ENCODE data around the gene ERGIC3. TPM values are rescaled to one million over a fixed set of nuclear protein-coding genes. Genes with fewer than 3 reads are reported as not detected.

ERGIC3 gene
- total and polyA plus RNA-seq, 2 of the 13 experiments (the other 11 are each of a cell fraction or from before 2014, with no cell fraction given) = 407 to 670 TPM

GRCh38 chr20:35541783-35542662, at the start of gene ERGIC3 (continued):
- no peak for TF ChIP-seq ZNF597 (CRISPR knock-in tag; IDR thresholded peaks at IDR 0.05)
- no peak for TF ChIP-seq ZNF496 (CRISPR knock-in tag; IDR thresholded peaks at IDR 0.05; ENCODE audit: insufficient replicate concordance)
- TF ChIP-seq ZBTB25 (CRISPR knock-in tag; IDR thresholded peaks at IDR 0.05) = peak; percentile 55; the same call in 1 of the 2 replicates
- 0 out of 2 replicates have a peak, but pooled peaks have one; percentile 75 for TF ChIP-seq ARNTL (CRISPR knock-in tag; IDR thresholded peaks at IDR 0.05)
- 0 out of 2 replicates have a peak, but pooled peaks have one; percentile 44 for TF ChIP-seq CREB3 (CRISPR knock-in tag; IDR thresholded peaks at IDR 0.05)
- no peak for TF ChIP-seq HDAC6 (IDR thresholded peaks at IDR 0.05; ENCODE audit: low read depth, low read length)
- peak; percentile 70; the same call in 1 of the 2 replicates for TF ChIP-seq SNAPC2 (CRISPR knock-in tag; IDR thresholded peaks at IDR 0.05)
- TF ChIP-seq NCOA1 (CRISPR knock-in tag; IDR thresholded peaks at IDR 0.05) = peak; percentile 88; the same call in 1 of the 2 replicates
- TF ChIP-seq ZNF816 (CRISPR knock-in tag; IDR thresholded peaks at IDR 0.05; ENCODE audit: borderline replicate concordance) = no peak; the same call in 1 of the 2 replicates
- TF ChIP-seq PRDM10 (CRISPR knock-in tag; IDR thresholded peaks at IDR 0.05; ENCODE audit: low read depth) = no peak
- TF ChIP-seq MBNL3 (CRISPR knock-in tag; conservative IDR thresholded peaks at IDR 0.05) = no peak
- no peak; the same call in 1 of the 2 replicates for TF ChIP-seq ZBTB10 (CRISPR knock-in tag; IDR thresholded peaks at IDR 0.05; ENCODE audit: borderline replicate concordance)
- TF ChIP-seq SUZ12 (IDR thresholded peaks at IDR 0.05; ENCODE audit: low read depth, low read length) = no peak
- TF ChIP-seq ZNF512B (CRISPR knock-in tag; IDR thresholded peaks at IDR 0.05; ENCODE audit: borderline replicate concordance) = no peak
